ENCODE measurements around the gene RND2. TPM values are rescaled to one million over a fixed set of nuclear protein-coding genes. Genes with fewer than 3 reads are reported as not detected.
"Not testable (repeated sequence)": the region's sequence is repeated elsewhere in the genome, so short reads cannot be mapped to it uniquely, and the experiment has no call there.

Gene RND2
- 0.29 and 0.36 TPM in 2 replicates for total RNA-seq

GRCh38 chr17:43024407-43025289 lies at the start of gene RND2:
TSS of gene RND2 (plus strand) at chr17:43025231. CDS start at chr17:43025348, 117 bp downstream.
- Histone ChIP-seq H4K20me1 (ENCODE audit: insufficient read depth, low read length) (peaks cover 5% of the 10 kb centered on the region), H3K36me3 (ENCODE audit: insufficient read depth, low read length) (peaks cover 4% of the 10 kb centered on the region), H3K27ac (ENCODE audit: low read depth, low read length) (peak within 1 kb of the TSS; percentile 63), H2AFZ (ENCODE audit: low read length) (peak within 1 kb of the TSS; percentile 96), H3K4me1 (ENCODE audit: insufficient read depth, low read length) (peaks cover 17% of the 10 kb centered on the region), H3K79me2 (ENCODE audit: insufficient read depth, low read length) (peaks cover 26% of the 10 kb centered on the region), H3K9me3 (ENCODE audit: low read depth, low read length) (no peaks in the 10 kb centered on the region), H3K4me2 (ENCODE audit: insufficient read depth, low read length) (peak within 1 kb of the TSS; percentile 93), H3K27me3 (ENCODE audit: insufficient read depth, low read length) (no peaks in the 10 kb centered on the region), H3K4me3 (ENCODE audit: insufficient read depth, low read length) (peak within 1 kb of the TSS; percentile 74)
- DNase-seq (ENCODE audit: insufficient read length, low spot score, missing footprints) = peak; percentile 100
- peak; percentile 91 for TF ChIP-seq CTCF (IDR thresholded peaks at IDR 0.05; ENCODE audit: extremely low read depth, low read depth, low read length)

- H3K9me3 ChIP-seq (ENCODE audit: low read depth, low read length) = no peaks in the 10 kb centered on the region
- peak; percentile 47 for DNase-seq (ENCODE audit: insufficient read length, low spot score, missing footprints)
- H4K20me1 ChIP-seq (ENCODE audit: insufficient read depth, low read length) = no peaks in the 10 kb centered on the region
- H3K36me3 ChIP-seq (ENCODE audit: insufficient read depth, low read length) = no peaks in the 10 kb centered on the region
- H3K79me2 ChIP-seq (ENCODE audit: insufficient read depth, low read length) = peaks cover 5% of the 10 kb centered on the region
- H3K4me2 ChIP-seq (ENCODE audit: insufficient read depth, low read length) = no peak overlapping the region
- no peak overlapping the region for H2AFZ ChIP-seq (ENCODE audit: low read length)
- no peak for TF ChIP-seq CTCF (IDR thresholded peaks at IDR 0.05; ENCODE audit: extremely low read depth, low read depth, low read length)
- no peak overlapping the region for H3K27ac ChIP-seq (ENCODE audit: low read depth, low read length)
- peaks cover 7% of the 10 kb centered on the region for H3K4me1 ChIP-seq (ENCODE audit: insufficient read depth, low read length)
- no peak overlapping the region for H3K4me3 ChIP-seq (ENCODE audit: insufficient read depth, low read length)
- H3K27me3 ChIP-seq (ENCODE audit: insufficient read depth, low read length) = no peaks in the 10 kb centered on the region
Observed at GRCh38 chr17:42975265-42975664, 49.8 kb upstream of the RND2 start.

- not testable (repeated sequence) for H3K27ac ChIP-seq (ENCODE audit: low read depth, low read length); H3K9me3 ChIP-seq (ENCODE audit: low read depth, low read length); H4K20me1 ChIP-seq (ENCODE audit: insufficient read depth, low read length); H3K4me1 ChIP-seq (ENCODE audit: insufficient read depth, low read length); DNase-seq (ENCODE audit: insufficient read length, low spot score, missing footprints); H3K4me3 ChIP-seq (ENCODE audit: insufficient read depth, low read length); H2AFZ ChIP-seq (ENCODE audit: low read length); H3K36me3 ChIP-seq (ENCODE audit: insufficient read depth, low read length); H3K4me2 ChIP-seq (ENCODE audit: insufficient read depth, low read length); H3K79me2 ChIP-seq (ENCODE audit: insufficient read depth, low read length); H3K27me3 ChIP-seq (ENCODE audit: insufficient read depth, low read length)
Observed at GRCh38 chr17:42975701-42976100, 49.3 kb upstream of the RND2 start.

- Histone ChIP-seq H3K36me3 (ENCODE audit: insufficient read depth, low read length) (no peaks in the 10 kb centered on the region), H3K4me2 (ENCODE audit: insufficient read depth, low read length) (peak within 1 kb of the TSS; percentile 100), H3K4me1 (ENCODE audit: insufficient read depth, low read length) (peaks cover 17% of the 10 kb centered on the region), H3K79me2 (ENCODE audit: insufficient read depth, low read length) (peaks cover 44% of the 10 kb centered on the region), H3K9me3 (ENCODE audit: low read depth, low read length) (no peaks in the 10 kb centered on the region), H3K4me3 (ENCODE audit: insufficient read depth, low read length) (peak within 1 kb of the TSS; percentile 99), H2AFZ (ENCODE audit: low read length) (peak within 1 kb of the TSS; percentile 88), H3K27me3 (ENCODE audit: insufficient read depth, low read length) (no peaks in the 10 kb centered on the region), H3K27ac (ENCODE audit: low read depth, low read length) (peak within 1 kb of the TSS; percentile 76), H4K20me1 (ENCODE audit: insufficient read depth, low read length) (peaks cover 6% of the 10 kb centered on the region)
- TF ChIP-seq CTCF (IDR thresholded peaks at IDR 0.05; ENCODE audit: extremely low read depth, low read depth, low read length) = no peak
- DNase-seq (ENCODE audit: insufficient read length, low spot score, missing footprints) = peak; percentile 94
Observed at GRCh38 chr17:42979511-42980273, 45.3 kb upstream of the RND2 start, which contains the start of gene PTGES3L. TSS of gene PTGES3L (minus strand) at chr17:42980080. CDS start at chr17:42980053, 27 bp downstream.
